Osteocyte (in vitro differentiated cells): ENCODE measurements around the gene PANX1. TPM values are rescaled to one million over a fixed set of nuclear protein-coding genes. Genes with fewer than 3 reads are reported as not detected.

Experiments
- DNase-seq: peaks from one replicate; pipeline ENCODE4 v3.0.0; 2021; ENCODE audit warnings: mixed read lengths; ENCODE audit not compliant: unreplicated experiment; ENCODE audit errors: extremely low spot score
- H3K27ac Mint-ChIP-seq: one replicate; pipeline ENCODE4 v1.8.0; 2021; ENCODE audit warnings: mild to moderate bottlenecking, mixed read lengths; ENCODE audit not compliant: unreplicated experiment
- H3K27me3 Mint-ChIP-seq: one replicate; pipeline ENCODE4 v1.8.0; 2021; ENCODE audit warnings: mixed read lengths; ENCODE audit not compliant: unreplicated experiment
- H3K36me3 Mint-ChIP-seq: one replicate; pipeline ENCODE4 v1.8.0; 2021; ENCODE audit warnings: mixed read lengths; ENCODE audit not compliant: unreplicated experiment
- H3K4me1 Mint-ChIP-seq: one replicate; pipeline ENCODE4 v1.8.0; 2021; ENCODE audit warnings: mixed read lengths; ENCODE audit not compliant: unreplicated experiment
- H3K4me3 Mint-ChIP-seq: one replicate; pipeline ENCODE4 v1.8.0; 2021; ENCODE audit warnings: mild to moderate bottlenecking, moderate library complexity, mixed read lengths; ENCODE audit not compliant: unreplicated experiment
- H3K9me3 Mint-ChIP-seq: one replicate; pipeline ENCODE4 v1.8.0; 2021; ENCODE audit warnings: mixed read lengths; ENCODE audit not compliant: unreplicated experiment
- total RNA-seq: library from RNA; stranded (reverse); gene quantifications from 2 replicates; pipeline ENCODE4 v1.2.1, GENCODE V29; 2021
- TF ChIP-seq, protein P1 (sequence below): fragments of 200-600 bp; sonication (generic); IDR thresholded peaks from 2 replicates; pipeline ENCODE4 v1.5.0; 2021; ENCODE audit warnings: antibody characterized with exemption, mild to moderate bottlenecking, moderate library complexity

PANX1 gene
- total RNA-seq, 1 donor from 2014 or later, result 24.9 TPM

DNA sequence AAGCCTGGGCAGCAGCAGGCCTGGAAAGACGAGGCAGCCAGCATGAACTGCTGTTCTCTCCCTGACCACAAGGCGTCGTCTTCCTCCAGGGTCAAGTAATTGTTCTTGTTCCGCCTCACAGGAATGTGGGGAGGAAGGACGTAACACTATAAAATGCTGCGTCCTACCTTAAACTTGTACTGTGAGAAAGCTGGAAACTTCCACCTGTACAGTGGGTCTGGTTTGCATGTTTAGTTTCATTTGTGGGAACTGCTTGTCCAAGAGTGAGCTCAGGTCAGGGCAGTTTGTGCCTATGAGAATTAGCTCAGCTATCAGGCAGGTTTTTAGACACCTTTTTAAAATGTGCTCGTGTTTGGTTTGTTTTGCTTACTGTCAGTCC lies 55.2 kb downstream of the PANX1 start:
- H3K27me3 Mint-ChIP-seq, result no peaks in the 10 kb centered on the region
- H3K9me3 Mint-ChIP-seq, result peaks cover 3% of the 10 kb centered on the region
- H3K4me3 Mint-ChIP-seq, result no peak overlapping the region
- DNase-seq, result no peak
- TF ChIP-seq, protein P1, sequence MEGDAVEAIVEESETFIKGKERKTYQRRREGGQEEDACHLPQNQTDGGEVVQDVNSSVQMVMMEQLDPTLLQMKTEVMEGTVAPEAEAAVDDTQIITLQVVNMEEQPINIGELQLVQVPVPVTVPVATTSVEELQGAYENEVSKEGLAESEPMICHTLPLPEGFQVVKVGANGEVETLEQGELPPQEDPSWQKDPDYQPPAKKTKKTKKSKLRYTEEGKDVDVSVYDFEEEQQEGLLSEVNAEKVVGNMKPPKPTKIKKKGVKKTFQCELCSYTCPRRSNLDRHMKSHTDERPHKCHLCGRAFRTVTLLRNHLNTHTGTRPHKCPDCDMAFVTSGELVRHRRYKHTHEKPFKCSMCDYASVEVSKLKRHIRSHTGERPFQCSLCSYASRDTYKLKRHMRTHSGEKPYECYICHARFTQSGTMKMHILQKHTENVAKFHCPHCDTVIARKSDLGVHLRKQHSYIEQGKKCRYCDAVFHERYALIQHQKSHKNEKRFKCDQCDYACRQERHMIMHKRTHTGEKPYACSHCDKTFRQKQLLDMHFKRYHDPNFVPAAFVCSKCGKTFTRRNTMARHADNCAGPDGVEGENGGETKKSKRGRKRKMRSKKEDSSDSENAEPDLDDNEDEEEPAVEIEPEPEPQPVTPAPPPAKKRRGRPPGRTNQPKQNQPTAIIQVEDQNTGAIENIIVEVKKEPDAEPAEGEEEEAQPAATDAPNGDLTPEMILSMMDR, result peak; percentile 65
- peaks cover 39% of the 10 kb centered on the region for H3K4me1 Mint-ChIP-seq
- H3K27ac Mint-ChIP-seq, result peak overlapping the region; percentile 45
- H3K36me3 Mint-ChIP-seq, result peaks cover 20% of the 10 kb centered on the region

DNA sequence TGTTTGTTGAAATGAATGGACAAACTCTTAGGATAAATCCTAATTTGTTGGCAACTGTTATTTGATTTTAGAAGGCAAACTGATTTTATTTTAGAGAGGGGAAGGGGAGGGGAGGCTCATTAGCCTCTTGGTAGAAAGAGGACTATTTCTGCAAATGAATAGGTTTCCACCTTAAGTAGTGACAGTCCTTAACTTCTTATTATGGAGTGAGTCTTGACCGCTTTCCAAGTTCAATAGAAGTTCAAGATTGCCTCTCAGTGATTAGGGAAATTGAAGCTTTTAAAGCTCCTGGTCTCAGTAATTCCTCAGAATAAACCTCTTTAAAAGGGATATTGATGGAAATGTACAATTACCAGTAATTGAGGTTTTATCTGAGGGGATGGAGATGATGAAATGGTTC lies 55.7 kb downstream of the PANX1 start:
- Mint-ChIP-seq H3K4me1 (peaks cover 39% of the 10 kb centered on the region), H3K4me3 (no peak overlapping the region), H3K27ac (peak overlapping the region; percentile 45), H3K27me3 (no peaks in the 10 kb centered on the region), H3K9me3 (peaks cover 4% of the 10 kb centered on the region), H3K36me3 (peaks cover 19% of the 10 kb centered on the region)
- DNase-seq, result no peak
- TF ChIP-seq, protein P1, result no peak

DNA sequence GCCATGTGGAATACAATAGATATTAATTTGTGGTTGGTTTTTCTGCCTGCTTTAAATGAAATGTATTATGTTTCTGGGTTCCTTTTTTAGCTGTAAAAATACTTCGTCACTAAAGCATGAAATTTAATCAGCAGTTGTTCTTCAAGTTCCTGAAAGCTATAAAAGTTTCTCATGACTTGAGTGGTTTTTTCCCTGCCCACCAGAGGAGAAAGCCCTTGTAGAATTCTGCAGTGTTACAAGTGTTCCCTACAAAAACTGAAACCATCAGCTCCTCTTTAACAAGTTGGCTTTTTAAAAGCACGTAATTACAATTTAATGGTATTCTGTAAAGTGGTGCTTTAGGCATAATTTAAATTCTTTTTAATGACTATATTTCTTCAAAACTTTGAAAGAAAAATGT lies 56.2 kb downstream of the PANX1 start:
- Mint-ChIP-seq H3K9me3 (peaks cover 4% of the 10 kb centered on the region), H3K4me3 (no peak overlapping the region), H3K4me1 (peaks cover 39% of the 10 kb centered on the region), H3K36me3 (peaks cover 16% of the 10 kb centered on the region), H3K27ac (peak overlapping the region; percentile 55), H3K27me3 (no peaks in the 10 kb centered on the region)
- TF ChIP-seq, protein P1, result no peak
- no peak for DNase-seq

DNA sequence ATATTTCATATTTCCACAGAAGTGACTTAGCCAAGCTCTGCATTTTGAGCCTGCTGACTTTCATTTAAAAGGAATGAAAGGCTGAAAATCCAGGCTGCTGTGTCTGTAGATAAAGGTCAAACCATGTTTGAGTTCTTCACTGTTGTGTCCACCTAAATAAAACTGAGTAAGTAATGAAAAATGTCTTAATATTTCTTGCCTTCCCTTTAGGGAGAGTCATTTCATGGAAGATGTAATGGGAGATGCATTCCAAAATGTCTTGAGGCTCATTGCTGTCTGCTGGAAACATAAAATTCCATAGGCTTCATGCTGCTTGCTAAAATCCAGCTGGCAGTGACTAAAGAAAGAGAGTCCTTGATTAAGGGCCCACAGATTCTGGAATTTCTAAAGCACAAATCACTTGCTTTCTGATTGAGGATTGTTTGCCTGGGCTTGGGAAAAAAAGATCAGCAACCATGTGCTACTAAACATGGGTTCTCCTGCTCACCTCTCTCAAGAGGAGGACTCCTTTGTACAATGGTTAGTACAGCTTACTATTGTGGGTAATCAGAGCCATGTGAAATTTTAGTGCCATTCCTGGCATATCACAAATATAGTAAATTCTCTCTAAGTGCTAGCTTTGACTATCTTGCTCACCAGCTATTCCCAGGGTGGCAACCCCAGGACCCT lies 56.9 kb downstream of the PANX1 start:
- H3K27me3 Mint-ChIP-seq, result no peaks in the 10 kb centered on the region
- H3K9me3 Mint-ChIP-seq, result peaks cover 4% of the 10 kb centered on the region
- peaks cover 39% of the 10 kb centered on the region for H3K4me1 Mint-ChIP-seq
- TF ChIP-seq, protein P1, result no peak
- no peak for DNase-seq
- no peak overlapping the region for H3K4me3 Mint-ChIP-seq
- H3K36me3 Mint-ChIP-seq, result peaks cover 11% of the 10 kb centered on the region
- peak overlapping the region; percentile 55 for H3K27ac Mint-ChIP-seq

DNA sequence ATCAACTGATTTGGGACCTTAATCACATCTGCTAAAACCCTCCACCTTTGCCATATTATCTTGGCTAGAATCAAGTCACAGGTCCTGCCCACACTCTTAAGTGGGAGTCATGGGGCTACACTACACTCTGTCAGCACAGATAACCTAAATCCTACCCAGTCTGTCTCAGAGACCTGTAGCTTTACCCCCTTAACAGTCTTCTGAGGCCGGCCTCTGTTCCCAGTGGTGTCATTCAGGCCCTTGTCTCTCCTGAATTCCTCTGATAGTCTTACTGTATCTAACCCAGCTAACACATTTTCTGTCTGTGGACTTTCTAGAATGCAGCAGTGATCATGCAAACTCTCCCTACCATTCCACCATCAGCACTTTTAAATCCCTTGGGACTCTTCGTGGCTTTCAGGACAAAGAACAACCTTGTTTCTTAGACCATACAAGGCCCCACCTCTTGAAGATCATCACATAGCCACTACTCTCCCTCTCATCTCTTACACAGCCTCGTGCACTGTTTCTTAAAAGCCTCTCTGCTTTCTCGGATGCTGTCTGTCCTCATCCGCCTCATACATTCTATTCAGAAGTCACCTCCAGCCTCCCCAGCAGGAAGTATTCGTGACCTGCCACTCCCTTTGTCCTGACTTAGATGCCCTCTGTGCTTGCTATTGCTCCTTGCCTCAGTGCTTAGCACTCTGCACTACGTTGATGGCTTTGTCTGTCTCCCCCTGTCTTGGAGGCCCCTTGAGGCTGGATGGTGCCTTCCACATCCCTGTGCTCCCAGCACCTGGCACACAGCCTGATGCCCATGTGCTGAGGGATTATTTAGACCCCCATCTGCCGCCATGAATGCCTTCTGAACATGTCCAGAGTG lies 57.9 kb downstream of the PANX1 start:
- Mint-ChIP-seq H3K27me3 (no peaks in the 10 kb centered on the region), H3K4me3 (no peak overlapping the region), H3K27ac (peak overlapping the region; percentile 55), H3K9me3 (peaks cover 4% of the 10 kb centered on the region), H3K4me1 (peaks cover 39% of the 10 kb centered on the region), H3K36me3 (peaks cover 3% of the 10 kb centered on the region)
- no peak for DNase-seq
- TF ChIP-seq, protein P1, result no peak
